ENCODE data around the gene LRRIQ1.

LRRIQ1 gene

GRCh38 chr12:85277191-85277590 is 241.0 kb downstream of the LRRIQ1 start:
- Histone ChIP-seq H3K4me3 (ENCODE audit: low read length) (no peak overlapping the region), H3K27ac (ENCODE audit: low read depth, low read length) (no peak overlapping the region), H3F3A (ENCODE audit: control insufficient read depth, insufficient read depth) (no peaks in the 10 kb centered on the region), H3K9me3 (ENCODE audit: control insufficient read depth, insufficient read depth, low read length) (no peaks in the 10 kb centered on the region; the same call in 1 of the 2 replicates), H3K36me3 (ENCODE audit: control insufficient read depth, low read length) (no peaks in the 10 kb centered on the region), H3K9me2 (replicated peaks; ENCODE audit: control insufficient read depth, low read length) (no peaks in the 10 kb centered on the region), H3K4me1 (ENCODE audit: control insufficient read depth, low read length) (no peaks in the 10 kb centered on the region), H3K79me2 (ENCODE audit: control insufficient read depth, low read length) (no peaks in the 10 kb centered on the region), H3K27me3 (ENCODE audit: control insufficient read depth, low read length) (peaks cover 12% of the 10 kb centered on the region), H3K4me2 (ENCODE audit: low read length) (no peak overlapping the region), H4K20me1 (ENCODE audit: control insufficient read depth, insufficient read depth, low read depth, low read length) (no peaks in the 10 kb centered on the region)
- TF ChIP-seq EZH2phosphoT487 (IDR thresholded peaks at IDR 0.05; ENCODE audit: borderline replicate concordance, low read length): no peak
- TF ChIP-seq CTCF (IDR thresholded peaks at IDR 0.05; ENCODE audit: low read depth, low read length, poor library complexity, severe bottlenecking): no peak

- no peaks in the 10 kb centered on the region for H3F3A ChIP-seq (ENCODE audit: control insufficient read depth, insufficient read depth)
- no peak overlapping the region for H3K4me2 ChIP-seq (ENCODE audit: low read length)
- H3K4me3 ChIP-seq (ENCODE audit: low read length): no peak overlapping the region
- no peaks in the 10 kb centered on the region for H3K79me2 ChIP-seq (ENCODE audit: control insufficient read depth, low read length)
- no peaks in the 10 kb centered on the region for H4K20me1 ChIP-seq (ENCODE audit: control insufficient read depth, insufficient read depth, low read depth, low read length)
- peaks cover 7% of the 10 kb centered on the region; the same call in 1 of the 2 replicates for H3K27me3 ChIP-seq (ENCODE audit: control insufficient read depth, low read length)
- no peak for TF ChIP-seq EZH2phosphoT487 (IDR thresholded peaks at IDR 0.05; ENCODE audit: borderline replicate concordance, low read length)
- no peak for TF ChIP-seq CTCF (IDR thresholded peaks at IDR 0.05; ENCODE audit: low read depth, low read length, poor library complexity, severe bottlenecking)
- no peaks in the 10 kb centered on the region for H3K9me2 ChIP-seq (replicated peaks; ENCODE audit: control insufficient read depth, low read length)
- H3K27ac ChIP-seq (ENCODE audit: low read depth, low read length): no peak overlapping the region
- no peaks in the 10 kb centered on the region; the same call in 1 of the 2 replicates for H3K9me3 ChIP-seq (ENCODE audit: control insufficient read depth, insufficient read depth, low read length)
- H3K36me3 ChIP-seq (ENCODE audit: control insufficient read depth, low read length): no peaks in the 10 kb centered on the region
- H3K4me1 ChIP-seq (ENCODE audit: control insufficient read depth, low read length): no peaks in the 10 kb centered on the region
Observed at GRCh38 chr12:85277900-85278597, 241.9 kb downstream of the LRRIQ1 start.

- H3F3A ChIP-seq (ENCODE audit: control insufficient read depth, insufficient read depth): no peaks in the 10 kb centered on the region
- no peak overlapping the region for H3K4me2 ChIP-seq (ENCODE audit: low read length)
- no peaks in the 10 kb centered on the region for H3K4me1 ChIP-seq (ENCODE audit: control insufficient read depth, low read length)
- 0 out of 2 replicates have a peak, but pooled peaks cover 4% of the 10 kb centered on the region for H3K27me3 ChIP-seq (ENCODE audit: control insufficient read depth, low read length)
- no peak for TF ChIP-seq CTCF (IDR thresholded peaks at IDR 0.05; ENCODE audit: low read depth, low read length, poor library complexity, severe bottlenecking)
- no peak for TF ChIP-seq EZH2phosphoT487 (IDR thresholded peaks at IDR 0.05; ENCODE audit: borderline replicate concordance, low read length)
- H3K4me3 ChIP-seq (ENCODE audit: low read length): no peak overlapping the region
- H4K20me1 ChIP-seq (ENCODE audit: control insufficient read depth, insufficient read depth, low read depth, low read length): no peaks in the 10 kb centered on the region
- no peaks in the 10 kb centered on the region for H3K79me2 ChIP-seq (ENCODE audit: control insufficient read depth, low read length)
- no peaks in the 10 kb centered on the region for H3K9me3 ChIP-seq (ENCODE audit: control insufficient read depth, insufficient read depth, low read length)
- H3K36me3 ChIP-seq (ENCODE audit: control insufficient read depth, low read length): no peaks in the 10 kb centered on the region
- no peaks in the 10 kb centered on the region for H3K9me2 ChIP-seq (replicated peaks; ENCODE audit: control insufficient read depth, low read length)
- H3K27ac ChIP-seq (ENCODE audit: low read depth, low read length): no peak overlapping the region
Observed at GRCh38 chr12:85278598-85279448, 242.7 kb downstream of the LRRIQ1 start.
